HG02885 (cell line): Measurements from ENCODE around the gene CDC42BPG.
A peak's percentile ranks its signal among the peaks of the same experiment; 100 is the strongest.

Experiments used
- ATAC-seq: cut with Tn5 transposase; IDR thresholded peaks from one replicate; pipeline ENCODE4 v1.9.1; 2021; ENCODE audit warnings: mild to moderate bottlenecking; ENCODE audit not compliant: unreplicated experiment, poor library complexity

CDC42BPG gene

GRCh38 chr11:64793271-64794160 is 50.9 kb downstream of the CDC42BPG start:
- no peak for ATAC-seq

- no peak for ATAC-seq
Measured at GRCh38 chr11:64792482-64792881, 52.0 kb downstream of the CDC42BPG start.

GRCh38 chr11:64791781-64792291 is 52.6 kb downstream of the CDC42BPG start:
- ATAC-seq = no peak

- ATAC-seq = no peak
Measured at GRCh38 chr11:64790205-64791095, 54.0 kb downstream of the CDC42BPG start.

GRCh38 chr11:64789331-64790204 is 54.9 kb downstream of the CDC42BPG start:
- no peak for ATAC-seq

- no peak for ATAC-seq
Measured at GRCh38 chr11:64788321-64789215, 55.9 kb downstream of the CDC42BPG start.

- no peak for ATAC-seq
Measured at GRCh38 chr11:64787526-64788320, 56.7 kb downstream of the CDC42BPG start.

- ATAC-seq = no peak
Measured at GRCh38 chr11:64786308-64786707, 58.1 kb downstream of the CDC42BPG start.

GRCh38 chr11:64784813-64785581 is 59.5 kb downstream of the CDC42BPG start:
- ATAC-seq = no peak

- ATAC-seq = peak; percentile 79
Measured at GRCh38 chr11:64778473-64779298, 65.8 kb downstream of the CDC42BPG start, which contains the start of gene SF1. Gene SF1 (minus strand): TSS chr11:64778542. CDS start chr11:64778392, 150 bp downstream.

- ATAC-seq = peak; percentile 19
Measured at GRCh38 chr11:64778223-64778472, 66.3 kb downstream of the CDC42BPG start.

GRCh38 chr11:64777449-64778222 is 66.8 kb downstream of the CDC42BPG start:
- peak; percentile 29 for ATAC-seq

- ATAC-seq = no peak
Measured at GRCh38 chr11:64776875-64777274, 67.6 kb downstream of the CDC42BPG start.

- no peak for ATAC-seq
Measured at GRCh38 chr11:64776425-64776824, 68.0 kb downstream of the CDC42BPG start.

GRCh38 chr11:64774144-64774543 is 70.3 kb downstream of the CDC42BPG start:
- ATAC-seq = no peak
